Astrocyte of the cerebellum (primary cell): ENCODE measurements around the gene DTHD1.

Experiments
- DNase-seq: peaks from one replicate; pipeline ENCODE4 v3.0.0-alpha.2; 2011; ENCODE audit warnings: low read depth
- H3K4me3 ChIP-seq: 2 replicates; pipeline ENCODE4 v1.5.1; 2011; ENCODE audit warnings: mild to moderate bottlenecking, low read depth, low read length, moderate library complexity
- in situ Hi-C: cut with HindIII; loops from 2 replicates; pipeline ENCODE4 v1.10.0; 2017; ENCODE audit warnings: low sequenced_read_pairs
- TF ChIP-seq, protein P1 (sequence below): IDR thresholded peaks from 2 replicates; pipeline ENCODE4 v1.5.1; 2012; ENCODE audit warnings: low read length, low read depth, moderate library complexity, mild to moderate bottlenecking; ENCODE audit errors: missing control alignments

The DTHD1 gene

DNA sequence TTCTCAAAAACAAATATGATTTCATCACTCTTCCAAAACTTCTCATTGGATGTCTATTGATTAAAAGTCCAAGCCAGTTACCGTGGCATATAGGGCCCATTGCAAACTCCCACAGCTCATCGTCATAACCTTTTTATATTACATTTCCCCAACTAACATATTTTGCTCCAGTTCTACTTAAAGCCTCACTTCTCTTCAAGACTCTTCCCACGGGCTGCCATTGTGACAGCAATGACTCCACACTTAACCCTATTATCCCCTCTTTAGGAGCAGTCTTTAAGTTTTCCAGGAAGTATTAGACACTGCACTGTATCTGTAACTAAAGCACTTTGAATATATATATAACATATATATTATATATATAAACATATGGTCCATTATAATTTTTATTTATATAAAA is 44.5 kb downstream of the DTHD1 start:
- H3K4me3 ChIP-seq, result no peak overlapping the region
- in situ Hi-C loops, result no loop called here
- no peak for DNase-seq
- TF ChIP-seq, protein P1, sequence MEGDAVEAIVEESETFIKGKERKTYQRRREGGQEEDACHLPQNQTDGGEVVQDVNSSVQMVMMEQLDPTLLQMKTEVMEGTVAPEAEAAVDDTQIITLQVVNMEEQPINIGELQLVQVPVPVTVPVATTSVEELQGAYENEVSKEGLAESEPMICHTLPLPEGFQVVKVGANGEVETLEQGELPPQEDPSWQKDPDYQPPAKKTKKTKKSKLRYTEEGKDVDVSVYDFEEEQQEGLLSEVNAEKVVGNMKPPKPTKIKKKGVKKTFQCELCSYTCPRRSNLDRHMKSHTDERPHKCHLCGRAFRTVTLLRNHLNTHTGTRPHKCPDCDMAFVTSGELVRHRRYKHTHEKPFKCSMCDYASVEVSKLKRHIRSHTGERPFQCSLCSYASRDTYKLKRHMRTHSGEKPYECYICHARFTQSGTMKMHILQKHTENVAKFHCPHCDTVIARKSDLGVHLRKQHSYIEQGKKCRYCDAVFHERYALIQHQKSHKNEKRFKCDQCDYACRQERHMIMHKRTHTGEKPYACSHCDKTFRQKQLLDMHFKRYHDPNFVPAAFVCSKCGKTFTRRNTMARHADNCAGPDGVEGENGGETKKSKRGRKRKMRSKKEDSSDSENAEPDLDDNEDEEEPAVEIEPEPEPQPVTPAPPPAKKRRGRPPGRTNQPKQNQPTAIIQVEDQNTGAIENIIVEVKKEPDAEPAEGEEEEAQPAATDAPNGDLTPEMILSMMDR, result no peak

DNA sequence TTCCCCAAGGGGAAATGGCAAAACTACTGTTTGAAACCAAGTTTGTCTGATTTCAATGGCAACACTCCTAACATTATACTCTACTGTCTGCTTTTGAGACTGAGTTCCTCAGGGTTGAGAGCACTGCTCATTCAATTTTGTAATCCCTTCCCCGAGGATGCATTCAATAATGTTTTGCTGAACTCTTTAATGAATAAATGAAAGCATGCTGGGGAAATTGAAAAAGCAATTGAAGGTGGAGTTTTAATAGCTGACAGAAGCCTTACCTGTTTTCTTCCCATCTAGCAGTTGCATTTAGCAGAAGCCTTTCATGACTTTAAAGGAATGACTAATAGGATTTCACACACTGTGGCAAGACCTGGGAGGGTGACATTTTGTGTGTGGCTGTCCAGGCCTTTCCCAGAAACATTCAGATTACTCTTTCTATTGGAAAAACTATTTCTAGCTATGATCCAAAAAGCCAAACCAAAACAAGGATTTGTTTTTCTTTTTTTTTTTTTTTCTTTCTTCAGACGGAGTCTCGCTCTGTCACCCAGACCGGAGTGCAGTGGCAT is 45.1 kb downstream of the DTHD1 start:
- in situ Hi-C loops, result no loop called here
- no peak overlapping the region for H3K4me3 ChIP-seq
- DNase-seq, result no peak
- TF ChIP-seq, protein P1, result no peak

DNA sequence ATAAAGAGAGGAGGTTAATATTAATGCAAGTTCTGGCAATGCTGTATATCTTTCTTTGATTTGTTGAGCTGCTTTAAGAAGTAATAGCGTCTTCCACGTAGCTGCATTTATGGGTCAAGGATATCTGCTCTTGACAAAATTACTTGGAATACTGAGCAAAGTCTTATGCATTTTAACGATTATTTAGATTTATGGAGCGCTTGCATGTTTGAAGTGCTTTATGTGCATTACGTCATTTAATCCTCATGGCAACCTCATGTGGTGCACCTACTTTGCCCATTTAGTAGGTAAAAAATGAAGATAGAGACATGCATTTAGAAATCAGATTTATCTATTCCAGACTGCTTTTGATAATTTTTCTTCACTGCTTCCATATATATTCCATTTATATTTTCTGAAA is 46.0 kb downstream of the DTHD1 start:
- in situ Hi-C loops, result no loop called here
- no peak overlapping the region for H3K4me3 ChIP-seq
- TF ChIP-seq, protein P1, result no peak
- no peak for DNase-seq

DNA sequence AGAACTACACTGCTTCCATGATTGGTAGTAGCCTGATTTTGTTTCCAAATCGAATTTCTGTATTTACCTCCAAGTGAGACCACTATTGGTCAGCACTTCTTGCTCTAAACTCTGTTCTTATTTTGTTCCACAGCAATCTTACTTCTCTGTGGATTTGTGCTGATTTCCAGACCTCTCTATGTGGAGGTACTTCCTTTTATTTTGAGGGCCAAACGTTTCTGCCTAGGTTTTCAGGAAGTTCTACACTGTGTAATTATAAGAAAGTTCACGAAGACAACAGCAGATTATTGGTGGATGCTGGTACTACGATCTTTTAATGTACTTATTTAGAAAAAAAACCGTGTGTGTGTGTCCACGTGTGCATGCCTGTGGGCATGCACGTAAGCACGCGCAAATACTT is 46.7 kb downstream of the DTHD1 start:
- no peak for DNase-seq
- no peak overlapping the region for H3K4me3 ChIP-seq
- in situ Hi-C loops, result no loop called here
- TF ChIP-seq, protein P1, result no peak

DNA sequence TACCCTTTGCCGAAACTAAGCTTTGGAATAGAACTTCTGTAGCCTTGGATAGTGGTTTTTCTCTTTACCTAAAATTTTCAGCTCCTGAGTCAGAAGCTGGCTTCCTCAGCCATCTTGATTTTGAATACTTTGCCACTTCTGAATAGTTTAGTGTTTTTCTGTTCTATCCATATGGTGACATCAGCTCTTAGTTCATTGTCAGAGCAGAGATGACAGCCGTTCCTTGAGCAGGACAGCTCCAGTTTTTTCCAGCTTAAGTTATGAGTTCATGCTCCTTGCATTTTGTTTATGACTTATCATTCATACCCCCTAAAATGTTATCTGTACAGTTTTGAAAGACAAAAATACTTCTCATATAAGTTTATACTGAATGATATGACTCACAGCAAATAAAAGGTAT is 47.8 kb downstream of the DTHD1 start:
- TF ChIP-seq, protein P1, result no peak
- DNase-seq, result no peak
- in situ Hi-C loops, result no loop called here
- no peak overlapping the region for H3K4me3 ChIP-seq

DNA sequence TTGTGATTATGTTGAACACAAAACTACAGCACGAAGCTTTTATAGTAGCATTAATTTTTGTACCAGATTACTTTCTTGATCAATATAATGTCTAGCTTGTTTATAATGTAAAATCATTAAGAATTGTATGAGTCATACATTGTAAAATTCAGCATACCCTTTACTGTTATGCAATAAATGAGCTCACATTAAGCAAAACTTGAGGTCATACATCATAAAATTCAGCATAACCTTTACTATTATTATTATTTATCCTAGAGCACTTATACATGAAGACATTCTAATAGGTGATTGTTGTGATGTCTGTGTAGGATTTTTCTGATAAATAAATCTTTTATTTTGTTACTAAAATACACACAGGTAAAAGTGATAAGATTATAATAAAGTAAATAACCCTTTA is 49.4 kb downstream of the DTHD1 start:
- DNase-seq, result no peak
- TF ChIP-seq, protein P1, result no peak
- in situ Hi-C loops, result no loop called here

More for the DNA sequence above, 49.4 kb downstream of the DTHD1 start:
- no peak overlapping the region for H3K4me3 ChIP-seq
